ENCODE data around the gene LARP4B.

Gene LARP4B

GRCh38 chr10:807163-807957 is 124.1 kb downstream of the LARP4B start:
- DNase-seq (ENCODE audit: low read depth in 2 of 2), result no peak

- DNase-seq (ENCODE audit: low read depth in 2 of 2), result no peak
Observed at GRCh38 chr10:806451-807162, 124.9 kb downstream of the LARP4B start.

DNA sequence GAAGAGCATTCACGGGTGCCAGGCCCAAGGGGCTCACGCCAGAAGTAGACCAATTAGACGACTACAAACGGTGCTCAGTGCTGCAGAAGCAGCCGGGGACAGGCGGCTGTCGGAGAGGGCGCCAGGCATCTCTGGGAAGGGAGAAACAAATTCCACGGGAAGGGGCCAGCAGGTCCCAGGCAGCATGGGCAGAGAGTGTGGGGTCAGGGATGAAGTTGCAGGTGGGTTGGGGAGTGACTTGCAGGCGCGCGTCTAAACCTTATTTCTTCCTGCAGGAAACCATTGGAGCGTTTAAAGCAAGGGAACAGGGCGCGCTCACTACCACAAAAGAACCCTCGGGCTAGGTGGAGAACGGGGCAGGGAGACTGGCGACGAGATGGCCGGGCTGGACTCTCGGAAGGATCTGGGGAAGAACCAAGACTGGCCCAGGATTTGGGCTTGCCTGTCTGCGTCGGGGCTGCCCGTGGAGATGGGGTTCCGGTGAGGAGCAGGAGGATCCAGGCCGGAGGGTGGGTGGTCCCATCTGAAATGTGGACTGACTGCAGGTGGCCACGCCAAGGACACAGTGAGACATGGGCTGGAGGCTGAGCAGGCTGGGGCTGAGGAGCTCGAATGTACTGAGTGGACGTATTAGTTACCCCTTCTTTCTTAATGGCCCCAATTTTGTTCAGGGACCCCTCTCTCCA is 125.7 kb downstream of the LARP4B start:
- no peak for DNase-seq (ENCODE audit: low read depth in 2 of 2)

DNA sequence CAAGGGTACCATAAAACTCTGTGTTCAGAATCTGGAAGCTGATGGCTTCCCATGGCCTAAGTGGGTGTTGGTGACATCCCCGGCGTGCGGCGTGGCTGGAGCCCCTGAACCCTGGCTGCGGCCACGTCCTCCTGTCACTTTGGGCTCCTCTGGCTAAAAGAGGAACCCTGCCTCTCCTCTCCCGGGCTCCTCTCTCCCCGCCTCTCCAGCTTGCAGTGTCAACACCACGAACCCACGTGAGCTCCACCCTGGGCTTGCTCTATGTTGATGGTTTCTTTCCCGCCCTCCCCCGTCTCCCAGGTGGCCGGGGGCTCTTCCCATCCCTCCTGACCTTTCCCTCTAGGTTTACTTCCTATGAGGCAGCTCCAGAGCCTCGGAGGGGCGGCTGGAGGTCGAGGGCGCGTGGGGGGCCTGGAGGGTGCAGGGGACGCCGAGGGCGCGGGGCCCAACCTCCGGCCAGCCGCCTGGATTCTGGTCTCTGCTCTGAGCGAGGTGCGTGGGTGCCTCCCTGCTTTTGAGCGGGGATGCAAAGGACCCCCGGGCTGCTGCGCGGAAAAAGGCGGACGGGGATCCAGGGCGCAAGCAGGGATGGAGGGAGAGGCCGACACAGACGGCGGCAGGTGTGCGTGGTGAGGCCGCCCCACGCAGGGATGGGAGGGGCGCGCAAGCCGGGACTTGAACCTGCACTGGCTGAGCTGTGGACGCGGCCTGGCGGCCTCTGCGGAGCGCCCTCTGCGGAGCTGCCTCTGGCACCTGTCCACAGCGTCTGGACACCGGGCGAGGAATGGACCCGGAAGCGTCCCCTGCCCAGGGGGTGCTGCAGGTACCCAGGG is 126.5 kb downstream of the LARP4B start:
- DNase-seq (ENCODE audit: low read depth in 2 of 2), result no peak

- no peak for DNase-seq (ENCODE audit: low read depth in 2 of 2)
Observed at GRCh38 chr10:804191-804781, 127.2 kb downstream of the LARP4B start.

DNA sequence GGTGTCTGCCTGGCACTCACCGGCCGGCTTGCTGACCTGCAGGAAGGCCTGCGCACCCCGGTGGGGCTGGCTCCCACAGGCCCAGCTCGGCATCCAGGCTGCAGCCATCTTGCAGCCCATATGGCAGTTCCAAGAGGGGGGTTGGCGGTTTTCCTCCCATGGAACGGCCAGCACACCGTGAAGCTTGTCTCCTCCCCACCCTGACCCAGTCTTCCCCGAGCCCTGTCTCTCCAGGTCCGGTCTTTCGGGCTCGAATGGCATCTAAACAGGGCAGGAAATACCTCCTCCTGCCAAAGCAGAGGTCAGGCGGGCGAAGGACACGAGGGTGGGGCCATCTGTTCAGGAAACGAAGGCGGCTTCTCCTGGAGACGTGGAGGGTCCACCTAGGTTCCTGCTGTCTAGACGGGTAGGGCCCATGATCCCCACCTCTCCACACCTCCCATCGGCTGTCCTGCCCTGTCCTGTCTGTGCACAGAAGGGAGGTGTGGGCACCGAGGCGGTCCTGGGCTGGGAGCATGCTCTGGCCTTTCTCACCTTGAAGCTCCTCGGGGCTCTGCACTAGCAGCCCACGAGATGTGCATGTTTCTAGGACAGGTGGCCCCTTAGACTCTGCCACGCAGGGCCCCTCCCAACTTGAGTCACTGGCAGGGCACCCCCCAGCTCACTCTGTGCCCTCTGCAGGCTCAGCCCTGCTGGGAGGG is 128.3 kb downstream of the LARP4B start:
- DNase-seq (ENCODE audit: low read depth in 2 of 2), result no peak

DNA sequence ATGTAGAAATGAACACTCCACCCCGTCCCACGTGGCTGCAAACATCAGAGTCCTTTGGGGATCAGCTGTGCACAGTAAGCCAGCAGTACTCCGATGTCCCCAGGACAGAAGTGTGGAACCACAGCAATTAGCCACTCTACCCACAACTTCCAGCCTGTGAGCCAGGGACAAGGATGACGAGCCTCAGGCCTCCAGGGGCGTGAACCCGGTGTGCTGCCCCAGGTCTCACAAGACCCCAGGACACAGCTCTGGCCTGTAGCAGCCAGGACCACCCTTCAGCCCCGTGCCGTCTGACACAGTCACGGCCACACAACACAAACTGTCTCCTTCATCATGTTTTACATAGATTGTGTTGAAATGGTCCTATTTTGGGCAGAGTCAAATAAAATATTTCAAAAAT is 129.0 kb downstream of the LARP4B start:
- DNase-seq (ENCODE audit: low read depth in 2 of 2), result no peak

DNA sequence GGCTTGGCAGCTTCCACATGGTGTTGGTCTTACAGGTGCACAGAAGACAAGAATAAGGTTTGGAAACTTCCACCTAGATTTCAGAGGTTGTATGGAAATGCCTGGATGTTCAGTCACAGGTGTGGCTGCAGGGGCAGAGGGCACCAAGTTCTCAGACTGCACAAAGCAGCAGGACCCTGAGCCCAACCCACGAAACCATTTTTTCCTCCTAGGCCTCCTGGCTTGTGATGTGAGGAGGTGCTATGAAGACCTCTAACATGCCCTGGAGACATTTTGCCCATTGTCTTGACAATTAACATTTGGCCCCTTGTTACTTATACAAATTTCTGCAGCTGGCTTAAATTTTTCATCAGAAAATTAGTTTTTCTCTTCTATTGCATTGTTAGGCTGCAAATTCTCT is 134.3 kb downstream of the LARP4B start:
- no peak for DNase-seq (ENCODE audit: low read depth in 2 of 2)

GRCh38 chr10:796233-796632 is 135.3 kb downstream of the LARP4B start:
- DNase-seq (ENCODE audit: low read depth in 2 of 2), result no peak

- DNase-seq (ENCODE audit: low read depth in 2 of 2), result no peak
Observed at GRCh38 chr10:794382-794956, 137.0 kb downstream of the LARP4B start.

DNA sequence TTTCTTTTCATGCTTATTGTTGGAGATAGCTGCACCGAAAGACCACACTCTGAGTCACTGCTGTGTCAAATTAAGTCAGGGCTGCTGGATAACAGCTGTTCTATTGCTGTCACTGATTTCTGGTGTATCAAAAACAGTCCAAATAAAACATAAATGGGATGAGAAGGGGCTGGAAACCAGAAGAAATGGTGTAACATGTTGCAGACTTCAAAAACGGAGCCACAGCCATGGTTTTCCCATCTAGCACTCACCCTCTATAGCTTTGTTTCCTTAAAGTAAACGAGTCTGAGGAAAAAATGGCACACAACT is 138.8 kb downstream of the LARP4B start:
- no peak for DNase-seq (ENCODE audit: low read depth in 2 of 2)

- DNase-seq (ENCODE audit: low read depth in 2 of 2), result no peak
Observed at GRCh38 chr10:792083-792791, 139.3 kb downstream of the LARP4B start.

GRCh38 chr10:791639-792038 is 139.9 kb downstream of the LARP4B start:
- DNase-seq (ENCODE audit: low read depth in 2 of 2), result no peak

DNA sequence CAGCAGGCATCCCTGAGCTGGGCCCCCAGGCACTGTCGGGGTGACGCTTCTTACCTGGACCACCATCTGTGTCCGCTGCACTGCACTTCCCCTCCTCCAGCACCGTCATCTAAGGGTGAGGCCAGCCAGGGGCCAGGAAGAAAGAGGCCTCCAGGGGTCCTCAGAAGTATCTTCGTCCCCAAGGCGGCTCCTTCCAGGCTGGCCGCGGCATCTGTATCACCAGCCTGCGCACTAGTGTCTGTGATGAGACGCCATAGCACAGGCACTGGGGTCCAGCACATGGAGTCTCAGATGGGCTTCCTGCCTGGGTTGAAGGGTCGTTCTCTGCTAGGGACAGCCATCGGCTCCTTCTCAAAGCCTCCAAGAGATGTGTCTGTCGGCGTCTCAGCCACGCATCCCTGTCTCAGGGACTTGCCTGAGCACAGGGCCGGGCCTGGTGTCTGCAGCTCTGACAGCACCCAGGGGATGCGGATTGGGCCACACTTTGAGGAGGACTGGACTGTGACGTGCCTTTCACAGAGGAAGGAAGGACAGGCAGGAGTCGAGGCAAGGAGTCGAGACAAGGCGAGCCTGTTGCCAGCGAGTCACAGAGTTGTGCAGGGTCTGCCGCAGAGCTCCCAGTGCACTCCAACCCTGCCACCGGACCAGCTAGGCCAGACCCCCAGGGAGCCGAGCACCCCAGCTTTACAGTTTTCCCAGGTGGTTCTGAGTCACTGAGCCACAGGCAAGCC is 140.5 kb downstream of the LARP4B start:
- no peak for DNase-seq (ENCODE audit: low read depth in 2 of 2)

DNA sequence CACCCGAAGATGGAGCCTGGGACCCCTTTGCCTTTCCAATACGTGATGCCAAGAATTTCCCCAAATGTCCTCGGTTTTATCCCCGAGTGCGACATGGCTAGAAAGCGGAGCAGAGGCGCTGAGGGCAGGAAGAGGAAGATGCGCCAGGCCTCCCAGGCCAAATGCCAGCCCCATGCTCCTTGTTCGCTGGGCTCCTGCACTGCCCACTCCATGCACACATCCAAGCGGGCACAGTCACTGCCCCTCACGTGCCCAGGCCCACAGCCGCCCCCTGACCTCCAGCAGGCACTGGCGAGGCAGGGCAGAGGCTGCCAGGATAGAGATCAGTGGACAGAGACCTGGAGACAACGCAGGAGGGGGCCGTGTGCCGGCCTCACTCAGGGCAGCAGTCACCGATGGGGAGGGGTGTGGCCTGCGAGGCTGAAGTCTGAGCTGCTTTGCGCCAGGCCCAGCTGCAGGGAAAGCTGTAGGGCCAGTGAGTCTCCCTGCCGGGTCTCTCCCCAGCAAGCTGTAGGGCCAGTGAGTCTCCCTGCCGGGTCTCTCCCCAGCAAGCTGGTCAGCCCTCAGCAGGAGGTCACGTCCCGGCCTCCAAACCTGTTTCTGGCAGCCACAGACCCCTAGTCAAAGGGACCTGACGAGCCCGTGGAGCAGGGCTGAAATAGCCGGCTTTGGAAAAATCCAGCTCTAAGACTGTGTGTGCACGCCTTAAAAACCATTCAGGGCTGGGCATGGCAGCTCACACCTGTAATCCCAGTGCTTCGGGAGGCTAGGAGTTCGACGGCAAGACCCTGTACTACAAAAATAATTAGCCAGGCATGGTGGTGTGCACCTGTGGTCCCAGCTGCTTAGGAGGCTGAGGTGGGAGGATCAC is 141.4 kb downstream of the LARP4B start:
- no peak for DNase-seq (ENCODE audit: low read depth in 2 of 2)

DNA sequence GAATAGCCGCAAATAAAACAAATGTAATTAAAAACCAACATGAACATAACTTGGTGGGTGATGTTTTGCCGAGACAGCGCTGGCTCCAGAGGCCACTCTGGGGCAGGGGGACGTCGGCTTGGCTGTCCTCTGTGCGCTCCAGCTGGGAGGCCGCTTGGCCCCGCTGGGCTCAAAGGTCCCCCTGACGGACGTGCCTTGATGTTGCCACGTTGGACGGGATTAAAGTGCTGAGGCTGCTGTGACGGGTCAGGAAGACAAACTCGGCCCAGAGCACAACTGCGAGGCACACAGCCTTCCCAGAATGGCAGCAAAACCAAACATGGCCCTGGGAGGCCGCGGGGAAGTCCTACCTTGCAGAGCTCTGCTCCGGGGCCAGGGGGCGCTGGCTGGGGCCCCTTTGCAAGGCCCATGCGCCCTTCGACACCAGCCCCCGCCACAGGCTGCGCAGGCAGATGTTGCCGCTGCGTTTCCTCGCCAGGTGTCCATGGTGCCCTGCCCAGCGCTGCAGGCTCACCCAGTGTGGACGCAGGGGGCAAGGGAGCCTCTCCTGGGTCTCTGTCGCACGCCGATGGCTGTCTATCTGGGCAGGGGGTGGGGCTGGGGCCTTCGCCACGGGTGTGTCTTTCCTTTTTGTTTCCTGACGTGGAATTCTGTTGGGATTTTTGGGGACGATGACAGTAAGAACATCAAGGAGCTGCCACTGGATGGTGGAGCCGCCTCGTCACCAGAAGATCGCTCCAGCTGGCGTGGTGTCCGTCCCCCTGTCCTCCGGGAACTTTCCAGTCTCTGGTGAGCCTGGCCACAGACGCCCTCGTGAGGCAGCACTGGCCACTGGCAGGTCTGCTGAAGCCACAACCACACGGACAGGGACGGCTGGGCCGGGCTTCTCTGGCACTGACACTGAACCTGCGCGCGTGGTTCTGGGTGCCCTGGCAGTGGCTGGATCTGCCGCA is 142.4 kb downstream of the LARP4B start:
- peak in 1 of 2 donors; percentile 32 for DNase-seq (ENCODE audit: low read depth in 2 of 2)

All from stimulated activated CD4-positive, alpha-beta T cell treated with anti-CD3 and anti-CD28 coated beads, Interleukin-4, amount 100 ng/mL, for 48 hours (primary cell).